ENCODE measurements around the gene BTBD2. TPM values are rescaled to one million over a fixed set of nuclear protein-coding genes. Genes with fewer than 3 reads are reported as not detected.

BTBD2 gene
- polyA plus RNA-seq, 1 donor (not counting 4 experiments of a cell fraction or from before 2014, with no cell fraction given), result 22.3 TPM

GRCh38 chr19:1977120-1977519 is 38.4 kb downstream of the BTBD2 start:
- Histone ChIP-seq H3K9me1 (ENCODE audit: control insufficient read depth, extremely low read depth, insufficient read depth, low read length) (no peaks in the 10 kb centered on the region), H3K4me3 (ENCODE audit: control insufficient read depth in 2 of 3, extremely low read depth in 1 of 3, insufficient read depth in 2 of 3, low read depth in 1 of 3, low read length in 3 of 3) (no peak overlapping the region), H3K9ac (ENCODE audit: control insufficient read depth, extremely low read depth, insufficient read depth, low read length) (no peak overlapping the region), H3K4me2 (ENCODE audit: control insufficient read depth, extremely low read depth, insufficient read depth, low read depth, low read length) (no peak overlapping the region), H3K4me1 (ENCODE audit: control insufficient read depth, extremely low read depth, insufficient read depth, low read length) (no peaks in the 10 kb centered on the region), H3K79me2 (ENCODE audit: control insufficient read depth, insufficient read depth, low read length) (peaks cover 34% of the 10 kb centered on the region), H3K27ac (ENCODE audit: control insufficient read depth, insufficient read depth, low read length) (no peak overlapping the region), H3K9me3 (ENCODE audit: control insufficient read depth, low read depth, low read length) (no peaks in the 10 kb centered on the region), H4K20me1 (ENCODE audit: control insufficient read depth, extremely low read depth, insufficient read depth, low read length) (peaks cover 7% of the 10 kb centered on the region), H3K36me3 (ENCODE audit: control insufficient read depth in 2 of 2, extremely low read depth in 1 of 2, insufficient read depth in 2 of 2, low read length in 2 of 2) (peaks cover 14 to 18% of the 10 kb centered on the region in 2 experiments), H3K27me3 (ENCODE audit: control insufficient read depth, extremely low read depth, insufficient read depth, low read length) (no peaks in the 10 kb centered on the region), H2AFZ (ENCODE audit: control insufficient read depth, low read length) (no peak overlapping the region)
- FAIRE-seq, result no peak
- TF ChIP-seq EZH2 (IDR thresholded peaks at IDR 0.05; ENCODE audit: low read length), result no peak
- TF ChIP-seq, protein P1, sequence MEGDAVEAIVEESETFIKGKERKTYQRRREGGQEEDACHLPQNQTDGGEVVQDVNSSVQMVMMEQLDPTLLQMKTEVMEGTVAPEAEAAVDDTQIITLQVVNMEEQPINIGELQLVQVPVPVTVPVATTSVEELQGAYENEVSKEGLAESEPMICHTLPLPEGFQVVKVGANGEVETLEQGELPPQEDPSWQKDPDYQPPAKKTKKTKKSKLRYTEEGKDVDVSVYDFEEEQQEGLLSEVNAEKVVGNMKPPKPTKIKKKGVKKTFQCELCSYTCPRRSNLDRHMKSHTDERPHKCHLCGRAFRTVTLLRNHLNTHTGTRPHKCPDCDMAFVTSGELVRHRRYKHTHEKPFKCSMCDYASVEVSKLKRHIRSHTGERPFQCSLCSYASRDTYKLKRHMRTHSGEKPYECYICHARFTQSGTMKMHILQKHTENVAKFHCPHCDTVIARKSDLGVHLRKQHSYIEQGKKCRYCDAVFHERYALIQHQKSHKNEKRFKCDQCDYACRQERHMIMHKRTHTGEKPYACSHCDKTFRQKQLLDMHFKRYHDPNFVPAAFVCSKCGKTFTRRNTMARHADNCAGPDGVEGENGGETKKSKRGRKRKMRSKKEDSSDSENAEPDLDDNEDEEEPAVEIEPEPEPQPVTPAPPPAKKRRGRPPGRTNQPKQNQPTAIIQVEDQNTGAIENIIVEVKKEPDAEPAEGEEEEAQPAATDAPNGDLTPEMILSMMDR (optimal IDR thresholded peaks at IDR 0.05 in 1 of 3, IDR thresholded peaks at IDR 0.05 in 1 of 3, conservative IDR thresholded peaks at IDR 0.05 in 1 of 3; ENCODE audit: extremely low read depth in 1 of 3, insufficient read depth in 2 of 3, low read length in 3 of 3), result no peak
- dilution Hi-C loops (cut with MboI; ENCODE audit: extremely low pct_ligation_motif_present, low sequenced_read_pairs), result no loop called here
- no peak for DNase-seq (ENCODE audit: low read depth, low spot score)

DNA sequence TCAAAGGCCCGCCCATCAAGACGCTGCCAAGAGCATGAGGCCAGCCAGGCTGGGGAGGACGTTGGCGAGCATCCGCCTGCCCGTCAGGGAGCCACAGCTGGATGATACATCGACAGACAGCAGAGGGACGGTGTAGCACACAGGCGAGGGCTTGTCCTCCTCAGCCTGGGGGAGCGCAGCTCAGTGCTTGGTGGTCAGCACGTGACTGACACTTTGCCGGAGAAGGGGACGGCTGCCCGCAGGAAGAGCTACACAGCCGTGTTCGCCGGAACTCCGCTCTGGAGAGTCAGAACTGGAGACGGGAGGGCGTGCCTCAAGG is 40.4 kb downstream of the BTBD2 start:
- Histone ChIP-seq H3K4me1 (ENCODE audit: control insufficient read depth, extremely low read depth, insufficient read depth, low read length) (no peaks in the 10 kb centered on the region), H3K9me1 (ENCODE audit: control insufficient read depth, extremely low read depth, insufficient read depth, low read length) (no peaks in the 10 kb centered on the region), H4K20me1 (ENCODE audit: control insufficient read depth, extremely low read depth, insufficient read depth, low read length) (peaks cover 14% of the 10 kb centered on the region), H3K9me3 (ENCODE audit: control insufficient read depth, low read depth, low read length) (no peaks in the 10 kb centered on the region), H3K79me2 (ENCODE audit: control insufficient read depth, insufficient read depth, low read length) (peaks cover 50% of the 10 kb centered on the region), H3K36me3 (ENCODE audit: control insufficient read depth in 2 of 2, extremely low read depth in 1 of 2, insufficient read depth in 2 of 2, low read length in 2 of 2) (peaks cover 8 to 16% of the 10 kb centered on the region in 2 experiments), H3K4me3 (ENCODE audit: control insufficient read depth in 2 of 3, extremely low read depth in 1 of 3, insufficient read depth in 2 of 3, low read depth in 1 of 3, low read length in 3 of 3) (no peak overlapping the region), H3K4me2 (ENCODE audit: control insufficient read depth, extremely low read depth, insufficient read depth, low read depth, low read length) (no peak overlapping the region), H2AFZ (ENCODE audit: control insufficient read depth, low read length) (no peak overlapping the region), H3K27ac (ENCODE audit: control insufficient read depth, insufficient read depth, low read length) (no peak overlapping the region), H3K27me3 (ENCODE audit: control insufficient read depth, extremely low read depth, insufficient read depth, low read length) (no peaks in the 10 kb centered on the region), H3K9ac (ENCODE audit: control insufficient read depth, extremely low read depth, insufficient read depth, low read length) (no peak overlapping the region)
- DNase-seq (ENCODE audit: low read depth, low spot score), result no peak
- no peak for FAIRE-seq
- TF ChIP-seq, protein P1 (optimal IDR thresholded peaks at IDR 0.05 in 1 of 3, IDR thresholded peaks at IDR 0.05 in 1 of 3, conservative IDR thresholded peaks at IDR 0.05 in 1 of 3; ENCODE audit: extremely low read depth in 1 of 3, insufficient read depth in 2 of 3, low read length in 3 of 3), result no peak
- TF ChIP-seq EZH2 (IDR thresholded peaks at IDR 0.05; ENCODE audit: low read length), result no peak
- dilution Hi-C loops (cut with MboI; ENCODE audit: extremely low pct_ligation_motif_present, low sequenced_read_pairs), result no loop called here
